Mesenchymal stem cell (in vitro differentiated cells and primary cell): ENCODE measurements around the gene PRR36.

Source experiments
- DNase-seq: peaks from one replicate; pipeline ENCODE4 v3.0.0-alpha.2; 2013
- H2AFZ ChIP-seq: one replicate; pipeline ENCODE4 v1.6.1; 2013; ENCODE audit warnings: low read depth, mild to moderate bottlenecking, control low read depth, inconsistent platforms, low read length, moderate library complexity
- H2AK5ac ChIP-seq: 2 replicates; pipeline ENCODE4 v1.6.1; 2013; ENCODE audit warnings: low read length, moderate library complexity, mild to moderate bottlenecking, inconsistent platforms; ENCODE audit not compliant: severe bottlenecking
- H2BK120ac ChIP-seq: one replicate; pipeline ENCODE4 v1.6.1; 2013; ENCODE audit warnings: low read depth, mild to moderate bottlenecking, inconsistent platforms, low read length, moderate library complexity
- H2BK12ac ChIP-seq, 2 experiments: one replicate each; pipeline ENCODE4 v1.6.1; 2013; ENCODE audit warnings: inconsistent platforms in 2 of 2, low read length in 2 of 2, mild to moderate bottlenecking in 2 of 2, moderate library complexity in 2 of 2, control low read depth in 1 of 2
- H2BK15ac ChIP-seq: one replicate; pipeline ENCODE4 v1.6.1; 2013; ENCODE audit warnings: mild to moderate bottlenecking, low read depth, inconsistent platforms; ENCODE audit not compliant: poor library complexity, severe bottlenecking
- H2BK5ac ChIP-seq: 2 replicates; pipeline ENCODE4 v1.6.1; 2013; ENCODE audit warnings: low read depth, mild to moderate bottlenecking, low read length, control low read depth, inconsistent platforms; ENCODE audit not compliant: poor library complexity, severe bottlenecking
- H3K14ac ChIP-seq, 2 experiments: one replicate each; pipeline ENCODE4 v1.6.1; 2013; ENCODE audit warnings: inconsistent platforms in 2 of 2, low read length in 2 of 2, control low read depth in 1 of 2, mild to moderate bottlenecking in 1 of 2, moderate library complexity in 1 of 2
- H3K18ac ChIP-seq, 2 experiments: one replicate each; pipeline ENCODE4 v1.6.1; 2013; ENCODE audit warnings: inconsistent platforms in 2 of 2, low read length in 2 of 2, control low read depth in 1 of 2, low read depth in 1 of 2, mild to moderate bottlenecking in 1 of 2
- H3K23ac ChIP-seq, 2 experiments: one replicate each; pipeline ENCODE4 v1.6.1; 2013; ENCODE audit warnings: inconsistent platforms in 2 of 2, low read length in 2 of 2, mild to moderate bottlenecking in 2 of 2, moderate library complexity in 2 of 2, control low read depth in 1 of 2
- H3K27ac ChIP-seq: 2 replicates; pipeline ENCODE4 v1.5.1; 2013; ENCODE audit warnings: mild to moderate bottlenecking, moderate library complexity, low read length, control low read depth, inconsistent platforms; ENCODE audit not compliant: poor library complexity, severe bottlenecking
- H3K27me3 ChIP-seq, 2 experiments: 2 replicates each; pipeline versions ENCODE4 v1.6.1 to v1.7.0; 2013; ENCODE audit warnings: low read length in 2 of 2, mild to moderate bottlenecking in 2 of 2, moderate library complexity in 2 of 2, control low read depth in 1 of 2, inconsistent platforms in 1 of 2; ENCODE audit not compliant: control insufficient read depth in 1 of 2, insufficient read depth in 1 of 2
- H3K36me3 ChIP-seq, 2 experiments: 2 replicates each; pipeline versions ENCODE4 v1.6.1 to v1.7.0; 2013; ENCODE audit warnings: low read length in 2 of 2, control low read depth in 1 of 2, inconsistent platforms in 1 of 2, low read depth in 1 of 2, mild to moderate bottlenecking in 1 of 2; ENCODE audit not compliant: insufficient read depth in 2 of 2, control insufficient read depth in 1 of 2
- H3K4ac ChIP-seq, 2 experiments: one replicate each; pipeline ENCODE4 v1.6.1; 2013; ENCODE audit warnings: inconsistent platforms in 2 of 2, low read length in 2 of 2, mild to moderate bottlenecking in 2 of 2, moderate library complexity in 2 of 2, control low read depth in 1 of 2, low read depth in 1 of 2
- H3K4me1 ChIP-seq: 2 replicates; pipeline ENCODE4 v1.6.1; 2013; ENCODE audit warnings: low read depth, low read length, control low read depth; ENCODE audit not compliant: control insufficient read depth, insufficient read depth
- H3K4me2 ChIP-seq: 2 replicates; pipeline ENCODE4 v1.6.1; 2013; ENCODE audit warnings: low read length, mild to moderate bottlenecking, inconsistent platforms; ENCODE audit not compliant: poor library complexity, severe bottlenecking
- H3K4me3 ChIP-seq, 2 experiments: 2 replicates each; pipeline versions ENCODE4 v1.5.1 to v1.7.0; 2013; ENCODE audit warnings: low read length in 2 of 2, mild to moderate bottlenecking in 2 of 2, control low read depth in 1 of 2, low read depth in 1 of 2; ENCODE audit not compliant: insufficient read depth in 1 of 2
- H3K79me1 ChIP-seq: replicated peaks from 2 replicates; pipeline ENCODE4 v1.6.1; 2013; ENCODE audit warnings: mild to moderate bottlenecking, control low read depth, low read length, inconsistent platforms; ENCODE audit not compliant: poor library complexity, severe bottlenecking
- H3K9ac ChIP-seq: 2 replicates; pipeline ENCODE4 v1.7.0; 2013; ENCODE audit warnings: mild to moderate bottlenecking, low read length, moderate library complexity
- H3K9me3 ChIP-seq: 2 replicates; pipeline ENCODE4 v1.7.0; 2013; ENCODE audit warnings: mild to moderate bottlenecking, low read length; ENCODE audit not compliant: control insufficient read depth
- H4K8ac ChIP-seq: one replicate; pipeline ENCODE4 v1.6.1; 2013; ENCODE audit warnings: inconsistent platforms, mild to moderate bottlenecking, low read length, moderate library complexity
- H4K91ac ChIP-seq: one replicate; pipeline ENCODE4 v1.6.1; 2013; ENCODE audit warnings: mild to moderate bottlenecking, low read length, inconsistent platforms
- WGBS: methylation state at CpG from one replicate; pipeline ENCODE4 v1.1.7; 2013; ENCODE audit warnings: mixed read lengths; 5-methylcytosine and 5-hydroxymethylcytosine counted together

Gene PRR36

DNA sequence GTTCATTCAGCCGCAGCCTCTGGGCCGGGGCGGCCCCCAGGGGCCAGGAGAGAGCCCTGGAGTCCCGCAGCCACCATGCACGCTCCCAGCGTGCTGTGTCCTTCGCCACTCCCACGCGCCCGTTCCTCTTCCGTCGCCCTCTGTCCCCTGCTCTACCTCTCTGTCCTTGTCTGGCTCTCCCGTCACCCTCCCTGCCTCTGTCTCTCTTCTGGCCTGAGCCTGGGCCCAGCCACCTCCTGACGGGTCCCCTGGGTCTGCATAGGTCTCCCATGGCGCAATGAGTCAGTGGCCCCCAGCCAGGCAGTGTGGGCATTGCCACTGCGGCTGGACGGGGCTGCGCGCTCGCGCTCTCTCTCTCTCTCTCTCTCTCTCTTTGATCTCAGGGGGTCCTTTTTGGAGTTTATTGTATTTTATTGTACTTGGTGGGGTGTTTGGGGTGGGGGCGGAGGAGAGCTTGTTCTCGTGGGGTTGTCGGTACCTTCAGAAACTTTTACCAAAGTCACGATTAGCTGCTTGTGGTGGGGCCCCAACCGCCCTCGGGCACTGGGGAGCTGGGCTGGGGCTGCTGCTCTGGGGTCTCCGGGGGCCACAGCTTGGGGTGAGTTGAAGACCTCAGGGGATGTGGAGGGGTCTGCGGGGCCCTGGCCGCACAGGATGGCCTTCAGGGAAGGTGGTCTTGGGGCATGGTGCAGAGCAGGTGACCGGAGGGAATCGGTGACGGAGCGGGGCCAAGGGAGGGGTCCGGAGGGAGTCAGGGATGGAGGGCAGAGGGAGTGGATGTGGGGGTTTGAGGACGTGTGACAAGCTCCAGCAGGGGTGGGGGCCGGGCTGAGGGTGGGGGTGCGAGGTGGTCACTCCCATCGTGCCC is 38.7 kb upstream of the PRR36 start:
- Histone ChIP-seq H3K36me3 (peaks cover 31 to 68% of the 10 kb centered on the region in 2 experiments), H3K9me3 (no peaks in the 10 kb centered on the region), H3K4ac (no peak overlapping the region), H2BK15ac (no peak overlapping the region), H3K4me1 (peaks cover 33% of the 10 kb centered on the region), H4K8ac (no peak overlapping the region), H3K4me2 (no peak overlapping the region), H2AK5ac (no peak overlapping the region), H3K79me1 (peaks cover 26% of the 10 kb centered on the region), H3K4me3 (peak overlapping the region in 1 of 2 experiments; percentile 3), H3K27me3 (peaks cover 21 to 23% of the 10 kb centered on the region in 2 experiments), H2BK5ac (no peak overlapping the region), H3K27ac (no peak overlapping the region), H2BK120ac (no peak overlapping the region), H3K14ac (no peak overlapping the region), H2BK12ac (no peak overlapping the region), H2AFZ (no peak overlapping the region), H3K23ac (no peak overlapping the region), H3K9ac (no peak overlapping the region), H4K91ac (no peak overlapping the region), H3K18ac (no peak overlapping the region)
- 95% methylated on average over 30 of the region's 39 CpGs for WGBS
- no peak for DNase-seq

DNA sequence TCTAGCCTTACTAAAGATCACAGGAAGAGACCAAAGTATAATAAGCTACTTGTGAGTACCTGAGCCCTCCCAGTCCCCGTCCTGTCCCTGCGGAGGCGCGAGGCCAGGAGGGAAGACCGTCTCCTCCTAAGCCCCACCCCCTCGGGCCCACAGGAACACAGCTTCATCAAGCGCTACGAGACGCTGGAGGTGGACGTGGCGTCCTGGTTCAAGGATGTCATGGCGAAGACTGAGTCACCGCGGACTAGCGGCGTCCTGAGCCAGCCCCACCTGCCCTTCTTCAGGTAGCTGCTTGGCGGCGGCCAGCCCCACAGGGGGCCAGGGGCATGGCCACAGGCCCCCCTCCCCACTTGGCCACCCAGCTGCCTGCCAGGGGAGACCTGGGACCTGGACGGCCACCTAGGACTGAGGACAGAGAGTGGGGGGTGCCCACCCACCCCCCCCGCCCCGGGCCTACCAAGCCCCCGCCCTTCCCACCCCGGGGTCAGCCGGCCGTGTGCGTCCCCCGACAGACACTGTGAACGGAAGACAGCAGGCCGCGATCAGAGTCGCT is 38.0 kb upstream of the PRR36 start:
- peaks cover 32% of the 10 kb centered on the region for H3K79me1 ChIP-seq
- no peak overlapping the region for H3K27ac ChIP-seq
- no peak overlapping the region for H3K14ac ChIP-seq
- no peak overlapping the region for H2BK15ac ChIP-seq
- H2BK120ac ChIP-seq: no peak overlapping the region
- no peak overlapping the region for H3K23ac ChIP-seq
- no peak overlapping the region for H2AK5ac ChIP-seq
- peaks cover 29% of the 10 kb centered on the region for H3K4me1 ChIP-seq
- H3K4me3 ChIP-seq: no peak overlapping the region
- no peak overlapping the region for H4K91ac ChIP-seq
- peaks cover 19 to 21% of the 10 kb centered on the region in 2 experiments for H3K27me3 ChIP-seq
- 94% methylated on average over 28 of the region's 31 CpGs for WGBS
- peaks cover 33 to 74% of the 10 kb centered on the region in 2 experiments for H3K36me3 ChIP-seq
- H3K9ac ChIP-seq: no peak overlapping the region
- H3K9me3 ChIP-seq: no peaks in the 10 kb centered on the region
- no peak overlapping the region for H3K4me2 ChIP-seq
- no peak overlapping the region for H3K4ac ChIP-seq
- no peak overlapping the region for H2AFZ ChIP-seq
- H4K8ac ChIP-seq: no peak overlapping the region
- DNase-seq: no peak
- no peak overlapping the region for H2BK5ac ChIP-seq
- H2BK12ac ChIP-seq: no peak overlapping the region
- no peak overlapping the region for H3K18ac ChIP-seq

DNA sequence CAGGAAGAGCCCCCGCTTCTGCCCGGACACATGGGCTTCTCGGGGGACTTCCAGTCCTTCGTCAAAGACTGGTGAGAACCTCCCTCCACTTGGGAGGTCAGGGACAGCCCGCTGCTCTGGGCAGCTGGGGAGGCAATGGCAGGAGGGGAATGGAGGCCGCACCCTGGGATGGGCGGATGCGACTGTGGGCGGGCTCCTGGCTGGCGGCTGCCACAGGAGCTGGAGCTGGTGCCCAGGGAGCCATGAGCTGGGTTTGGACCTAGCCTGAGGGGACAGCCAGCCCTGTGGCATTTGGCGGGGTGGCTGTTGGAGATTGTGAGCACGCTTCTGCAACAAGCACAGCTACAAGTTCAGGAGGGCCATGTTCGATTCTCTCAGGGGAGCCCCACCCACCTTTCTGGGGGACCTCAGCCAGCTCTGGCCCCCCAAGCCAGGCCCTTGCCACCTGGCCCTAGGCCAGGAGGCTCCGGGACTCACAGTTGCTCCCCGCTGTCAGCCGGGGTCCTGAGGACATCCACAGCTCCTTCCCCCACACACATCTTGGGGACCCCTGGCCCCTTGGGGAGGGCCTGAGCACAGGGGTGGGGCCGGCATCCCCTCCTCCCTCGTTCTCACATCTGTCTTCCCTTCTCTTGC is 37.4 kb upstream of the PRR36 start:
- Histone ChIP-seq H4K8ac (no peak overlapping the region), H3K4me1 (peaks cover 28% of the 10 kb centered on the region), H2AFZ (no peak overlapping the region), H3K27me3 (peaks cover 15 to 17% of the 10 kb centered on the region in 2 experiments), H3K4me3 (no peak overlapping the region), H3K14ac (no peak overlapping the region), H3K23ac (no peak overlapping the region), H3K79me1 (peaks cover 34% of the 10 kb centered on the region), H3K4me2 (no peak overlapping the region), H3K18ac (no peak overlapping the region), H3K27ac (no peak overlapping the region), H2BK5ac (no peak overlapping the region), H2BK120ac (no peak overlapping the region), H3K9me3 (no peaks in the 10 kb centered on the region), H3K36me3 (peaks cover 34 to 77% of the 10 kb centered on the region in 2 experiments), H4K91ac (no peak overlapping the region), H3K4ac (no peak overlapping the region), H3K9ac (no peak overlapping the region), H2AK5ac (no peak overlapping the region), H2BK12ac (no peak overlapping the region), H2BK15ac (no peak overlapping the region)
- DNase-seq: no peak
- WGBS: 97% methylated on average over 18 of the region's 18 CpGs
